Neutrophil (primary cell): ENCODE measurements around the gene GHRHR.

Source experiments
- H3K27ac ChIP-seq: fragments of 200-600 bp; sonication (generic); 2 replicates; pipeline ENCODE4 v1.5.1; 2016; ENCODE audit warnings: mild to moderate bottlenecking, moderate library complexity
- H3K27me3 ChIP-seq: fragments of 200-600 bp; sonication (generic); 2 replicates; pipeline ENCODE4 v1.6.0; 2016; ENCODE audit warnings: mild to moderate bottlenecking
- H3K36me3 ChIP-seq: fragments of 200-600 bp; sonication (generic); 2 replicates; pipeline ENCODE4 v1.5.1; 2017
- H3K4me1 ChIP-seq, 2 experiments: fragments of 200-600 bp in 1 of 2; sonication (generic) in 1 of 2; 1 replicate in 1 of 2; 2 replicates in 1 of 2; pipeline versions ENCODE4 v1.5.1 to v1.6.1; 2013 to 2016; ENCODE audit warnings: low read depth in 1 of 2, low read length in 1 of 2, mild to moderate bottlenecking in 1 of 2, moderate library complexity in 1 of 2; ENCODE audit not compliant: control insufficient read depth in 1 of 2, insufficient read depth in 1 of 2
- H3K4me3 ChIP-seq, 2 experiments: fragments of 200-600 bp in 1 of 2; sonication (generic) in 1 of 2; 1 replicate in 1 of 2; 2 replicates in 1 of 2; pipeline ENCODE4 v1.5.1; 2013 to 2016; ENCODE audit warnings: low read depth in 1 of 2, low read length in 1 of 2, mild to moderate bottlenecking in 1 of 2, moderate library complexity in 1 of 2
- H3K9me3 ChIP-seq: fragments of 200-600 bp; sonication (generic); 2 replicates; pipeline ENCODE4 v1.5.1; 2016
- TF ChIP-seq, protein P1 (sequence below): fragments of 200-600 bp; sonication (generic); IDR thresholded peaks from 2 replicates; pipeline ENCODE4 v1.5.1; 2016; ENCODE audit warnings: antibody characterized with exemption

GHRHR gene

DNA sequence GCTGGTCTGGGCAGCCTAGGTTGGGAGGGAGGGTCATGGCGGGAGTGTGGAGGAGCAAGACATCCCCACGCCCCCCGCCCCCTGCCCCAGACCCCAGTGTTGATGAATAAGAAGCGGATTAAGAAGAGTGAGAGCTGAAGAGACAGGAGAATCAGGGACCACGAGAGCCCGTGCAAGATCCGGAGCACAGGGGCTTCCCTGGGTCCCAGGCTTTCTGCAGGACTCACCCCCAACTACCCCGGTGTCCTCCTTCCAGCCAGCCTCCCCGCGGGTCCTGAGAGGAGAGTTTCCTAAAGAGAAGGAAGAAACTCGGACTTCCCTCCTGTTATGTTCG lies 20.1 kb downstream of the GHRHR start:
- peaks cover 45% of the 10 kb centered on the region for H3K27me3 ChIP-seq
- H3K4me3 ChIP-seq = no peak overlapping the region
- no peaks in the 10 kb centered on the region for H3K9me3 ChIP-seq
- no peaks in the 10 kb centered on the region for H3K4me1 ChIP-seq
- no peaks in the 10 kb centered on the region for H3K36me3 ChIP-seq
- no peak overlapping the region for H3K27ac ChIP-seq
- TF ChIP-seq, protein P1, sequence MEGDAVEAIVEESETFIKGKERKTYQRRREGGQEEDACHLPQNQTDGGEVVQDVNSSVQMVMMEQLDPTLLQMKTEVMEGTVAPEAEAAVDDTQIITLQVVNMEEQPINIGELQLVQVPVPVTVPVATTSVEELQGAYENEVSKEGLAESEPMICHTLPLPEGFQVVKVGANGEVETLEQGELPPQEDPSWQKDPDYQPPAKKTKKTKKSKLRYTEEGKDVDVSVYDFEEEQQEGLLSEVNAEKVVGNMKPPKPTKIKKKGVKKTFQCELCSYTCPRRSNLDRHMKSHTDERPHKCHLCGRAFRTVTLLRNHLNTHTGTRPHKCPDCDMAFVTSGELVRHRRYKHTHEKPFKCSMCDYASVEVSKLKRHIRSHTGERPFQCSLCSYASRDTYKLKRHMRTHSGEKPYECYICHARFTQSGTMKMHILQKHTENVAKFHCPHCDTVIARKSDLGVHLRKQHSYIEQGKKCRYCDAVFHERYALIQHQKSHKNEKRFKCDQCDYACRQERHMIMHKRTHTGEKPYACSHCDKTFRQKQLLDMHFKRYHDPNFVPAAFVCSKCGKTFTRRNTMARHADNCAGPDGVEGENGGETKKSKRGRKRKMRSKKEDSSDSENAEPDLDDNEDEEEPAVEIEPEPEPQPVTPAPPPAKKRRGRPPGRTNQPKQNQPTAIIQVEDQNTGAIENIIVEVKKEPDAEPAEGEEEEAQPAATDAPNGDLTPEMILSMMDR = no peak

GRCh38 chr7:30984359-30985107 lies 20.8 kb downstream of the GHRHR start:
- no peak overlapping the region for H3K4me3 ChIP-seq
- H3K9me3 ChIP-seq = no peaks in the 10 kb centered on the region
- no peaks in the 10 kb centered on the region for H3K4me1 ChIP-seq
- peaks cover 45% of the 10 kb centered on the region for H3K27me3 ChIP-seq
- no peak overlapping the region for H3K27ac ChIP-seq
- H3K36me3 ChIP-seq = no peaks in the 10 kb centered on the region
- TF ChIP-seq, protein P1 = no peak

- Histone ChIP-seq H3K27me3 (peaks cover 45% of the 10 kb centered on the region), H3K27ac (no peak overlapping the region), H3K9me3 (no peaks in the 10 kb centered on the region), H3K4me3 (no peak overlapping the region), H3K4me1 (no peaks in the 10 kb centered on the region), H3K36me3 (no peaks in the 10 kb centered on the region)
- TF ChIP-seq, protein P1 = no peak
Observed at GRCh38 chr7:30985756-30986155, 22.0 kb downstream of the GHRHR start.

DNA sequence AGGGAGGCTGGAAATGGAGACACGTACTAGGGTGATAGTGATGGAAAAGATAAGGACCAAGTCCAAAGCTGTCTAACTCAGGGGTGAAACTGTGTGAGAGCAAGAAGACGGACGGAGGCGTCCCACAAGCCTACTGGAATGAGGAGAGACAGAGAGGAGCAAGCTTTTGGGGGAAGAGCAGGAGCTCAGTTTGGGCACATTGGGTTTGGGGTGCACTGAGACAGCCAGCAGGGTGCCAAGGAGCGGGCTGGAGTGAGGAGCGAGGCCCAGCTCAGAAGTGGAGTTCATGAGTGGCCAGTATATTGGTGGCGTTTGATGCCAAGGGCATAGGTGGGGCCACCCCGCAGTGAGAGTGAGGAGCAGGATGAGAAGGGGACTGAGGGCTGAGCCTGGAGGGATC lies 22.6 kb downstream of the GHRHR start:
- Histone ChIP-seq H3K4me3 (no peak overlapping the region), H3K27me3 (peaks cover 45% of the 10 kb centered on the region), H3K36me3 (no peaks in the 10 kb centered on the region), H3K4me1 (no peaks in the 10 kb centered on the region), H3K9me3 (no peaks in the 10 kb centered on the region), H3K27ac (no peak overlapping the region)
- TF ChIP-seq, protein P1 = no peak

DNA sequence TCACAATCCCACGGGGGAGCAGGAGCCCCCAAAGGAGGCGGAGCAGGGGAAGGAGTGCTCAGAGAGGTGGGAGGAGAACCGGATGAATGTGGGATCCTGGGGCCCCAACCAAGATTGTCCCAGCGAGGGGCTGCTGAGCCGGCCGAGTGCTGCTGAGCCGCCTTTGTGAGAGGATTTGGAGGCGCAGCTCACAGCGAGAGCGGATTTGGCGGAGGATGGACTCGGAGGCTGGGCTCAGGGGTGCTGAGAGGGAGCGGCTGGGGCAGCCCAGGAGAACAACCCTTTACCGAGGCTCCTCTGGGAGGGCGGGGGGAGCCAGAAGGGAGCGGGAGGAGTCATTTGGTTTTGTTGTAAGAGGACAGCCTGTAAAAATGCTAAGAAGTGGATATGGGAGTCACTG lies 23.0 kb downstream of the GHRHR start:
- H3K27ac ChIP-seq = no peak overlapping the region
- no peak overlapping the region for H3K4me3 ChIP-seq
- peaks cover 45% of the 10 kb centered on the region for H3K27me3 ChIP-seq
- TF ChIP-seq, protein P1 = no peak
- no peaks in the 10 kb centered on the region for H3K4me1 ChIP-seq
- no peaks in the 10 kb centered on the region for H3K9me3 ChIP-seq
- H3K36me3 ChIP-seq = no peaks in the 10 kb centered on the region

DNA sequence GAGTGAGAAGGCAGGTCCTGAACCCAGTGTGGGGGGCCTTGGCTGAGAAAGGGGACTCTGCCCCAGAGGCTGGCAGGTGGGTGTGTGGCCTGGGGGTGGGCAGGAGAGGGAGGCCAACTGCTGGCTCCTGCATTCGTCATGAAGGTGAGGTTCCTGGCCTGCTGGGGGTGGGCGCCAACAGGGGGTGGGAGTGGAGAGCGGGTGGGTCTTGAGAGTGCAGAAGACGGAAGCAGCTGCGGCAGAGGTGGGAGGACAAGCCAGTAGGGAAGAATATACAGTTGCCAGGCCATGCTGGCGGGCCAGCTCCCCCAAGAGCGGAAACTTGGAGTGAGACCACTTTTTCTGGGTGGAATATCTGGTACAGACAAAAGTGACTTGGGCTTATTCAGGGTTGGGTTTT lies 23.4 kb downstream of the GHRHR start:
- no peak overlapping the region for H3K27ac ChIP-seq
- TF ChIP-seq, protein P1 = no peak
- H3K4me1 ChIP-seq = no peaks in the 10 kb centered on the region
- H3K36me3 ChIP-seq = no peaks in the 10 kb centered on the region
- no peaks in the 10 kb centered on the region for H3K9me3 ChIP-seq
- no peak overlapping the region for H3K4me3 ChIP-seq
- peaks cover 45% of the 10 kb centered on the region for H3K27me3 ChIP-seq
